ENCODE measurements around the gene STARD13. TPM values are rescaled to one million over a fixed set of nuclear protein-coding genes. Genes with fewer than 3 reads are reported as not detected.

The STARD13 gene
- total RNA-seq, 3 donors from 2014 or later: 34.5 to 92.4 (median 35.2) TPM

GRCh38 chr13:33270895-33271538, 14.5 kb downstream of the STARD13 start:
- intact Hi-C loops (cut with DNase I, micrococcal nuclease): no loop called here
- TF ChIP-seq CTCF (IDR thresholded peaks at IDR 0.05): no peak
- Histone ChIP-seq H3K4me3 (no peak overlapping the region), H3K4me1 (ENCODE audit: low read depth) (peaks cover 23% of the 10 kb centered on the region), H3K36me3 (ENCODE audit: low read depth) (no peaks in the 10 kb centered on the region), H3K9me3 (no peaks in the 10 kb centered on the region)
- no peak for DNase-seq
- ATAC-seq: no peak

- DNase-seq (no peak), ATAC-seq (no peak)
- intact Hi-C loops (cut with DNase I, micrococcal nuclease): no loop called here
- TF ChIP-seq CTCF (IDR thresholded peaks at IDR 0.05): no peak
- Histone ChIP-seq H3K36me3 (ENCODE audit: low read depth) (no peaks in the 10 kb centered on the region), H3K4me3 (no peak overlapping the region), H3K4me1 (ENCODE audit: low read depth) (peaks cover 15% of the 10 kb centered on the region), H3K9me3 (no peaks in the 10 kb centered on the region)
Measured at GRCh38 chr13:33265607-33266006, 19.9 kb downstream of the STARD13 start.

- Histone ChIP-seq H3K4me1 (ENCODE audit: low read depth) (peaks cover 14% of the 10 kb centered on the region), H3K36me3 (ENCODE audit: low read depth) (no peaks in the 10 kb centered on the region), H3K4me3 (no peak overlapping the region), H3K9me3 (no peaks in the 10 kb centered on the region)
- TF ChIP-seq CTCF (IDR thresholded peaks at IDR 0.05): no peak
- intact Hi-C loops (cut with DNase I, micrococcal nuclease): no loop called here
- DNase-seq (no peak), ATAC-seq (no peak)
Measured at GRCh38 chr13:33265133-33265532, 20.4 kb downstream of the STARD13 start.

GRCh38 chr13:33264620-33264978, 21.0 kb downstream of the STARD13 start:
- peaks cover 14% of the 10 kb centered on the region for H3K4me1 ChIP-seq (ENCODE audit: low read depth)
- no peak for TF ChIP-seq CTCF (IDR thresholded peaks at IDR 0.05)
- intact Hi-C loops (cut with DNase I, micrococcal nuclease): no loop called here
- no peaks in the 10 kb centered on the region for H3K9me3 ChIP-seq
- no peaks in the 10 kb centered on the region for H3K36me3 ChIP-seq (ENCODE audit: low read depth)
- ATAC-seq (peak; percentile 79), DNase-seq (no peak)
- H3K4me3 ChIP-seq: no peak overlapping the region

- Histone ChIP-seq H3K4me3 (no peak overlapping the region), H3K9me3 (no peaks in the 10 kb centered on the region), H3K4me1 (ENCODE audit: low read depth) (peaks cover 14% of the 10 kb centered on the region), H3K36me3 (ENCODE audit: low read depth) (no peaks in the 10 kb centered on the region)
- intact Hi-C loops (cut with DNase I, micrococcal nuclease): no loop called here
- ATAC-seq: no peak
- TF ChIP-seq CTCF (IDR thresholded peaks at IDR 0.05): no peak
- DNase-seq: no peak
Measured at GRCh38 chr13:33263976-33264619, 21.5 kb downstream of the STARD13 start.
